Spleen (tissue), 11 donors: ENCODE results near the gene TCL1A. TPM values are rescaled to one million over a fixed set of nuclear protein-coding genes. Genes with fewer than 3 reads are reported as not detected.

Experiments
- DNase-seq: peaks from one replicate; pipeline ENCODE4 v3.0.0-alpha.2; 2020
- H3K27ac ChIP-seq, 8 donors: fragments of 200-600 bp; sonication (generic) in 7 of 8; 1 replicate in 4 of 8; 2 replicates in 4 of 8; pipeline versions ENCODE4 v1.5.0 to v1.8.0; 2016 to 2021; ENCODE audit warnings: inconsistent platforms in 4 of 8, mild to moderate bottlenecking in 4 of 8, moderate library complexity in 1 of 8
- H3K27me3 ChIP-seq, 7 donors: fragments of 200-600 bp; sonication (generic) in 6 of 7; replicated peaks in 1 of 7; 1 replicate in 4 of 7; 2 replicates in 3 of 7; pipeline versions ENCODE4 v1.5.0 to v1.8.0; 2016 to 2021; ENCODE audit warnings: inconsistent platforms in 3 of 7, mild to moderate bottlenecking in 1 of 7
- H3K36me3 ChIP-seq, 6 donors: fragments of 200-600 bp; sonication (generic) in 5 of 6; 1 replicate in 4 of 6; 2 replicates in 2 of 6; pipeline versions ENCODE4 v1.5.0 to v1.8.0; 2016 to 2021; ENCODE audit warnings: inconsistent platforms in 2 of 6
- H3K4me1 ChIP-seq, 6 donors: fragments of 200-600 bp; sonication (generic) in 5 of 6; 1 replicate in 3 of 6; 2 replicates in 3 of 6; pipeline versions ENCODE4 v1.5.0 to v1.8.0; 2016 to 2021; ENCODE audit warnings: inconsistent platforms in 3 of 6
- H3K4me3 ChIP-seq, 8 donors: fragments of 200-600 bp; sonication (generic) in 7 of 8; 1 replicate in 4 of 8; 2 replicates in 4 of 8; pipeline versions ENCODE4 v1.5.0 to v1.8.0; 2016 to 2021; ENCODE audit warnings: inconsistent platforms in 4 of 8, mild to moderate bottlenecking in 4 of 8, moderate library complexity in 2 of 8
- H3K9me3 ChIP-seq, 8 donors: fragments of 200-600 bp; sonication (generic) in 7 of 8; 1 replicate in 4 of 8; 2 replicates in 4 of 8; pipeline versions ENCODE4 v1.5.0 to v1.8.0; 2016 to 2021; ENCODE audit warnings: inconsistent platforms in 4 of 8
- POLR2A ChIP-seq, 3 donors: fragments of 450-650 bp; IDR thresholded peaks; one replicate each; pipeline ENCODE4 v1.5.1; 2017; ENCODE audit warnings: antibody characterized with exemption in 3 of 3, mild to moderate bottlenecking in 1 of 3
- POLR2AphosphoS5 ChIP-seq, 3 donors: sonication (generic); formaldehyde crosslinking; IDR thresholded peaks; one replicate each; pipeline ENCODE4 v1.5.1; 2017; ENCODE audit warnings: antibody characterized with exemption in 3 of 3
- WGBS, 5 donors: extraction: QIAGEN DNeasy Blood & Tissue Kit in 3 of 5; methylation state at CpG; one replicate each; pipeline versions ENCODE4 v1.1.5 to v1.1.7; 2013 to 2018; 5-methylcytosine and 5-hydroxymethylcytosine counted together
- intact Hi-C: fragments of 100-400 bp; cut with DNase I; formaldehyde crosslinking; loops from one replicate; pipeline ENCODE4 v1.15.0; 2023; ENCODE audit warnings: low total_unique reads
- polyA plus RNA-seq, 3 donors: library from polyadenylated mRNA; stranded (reverse); fragments of 200-250 nt; gene quantifications; one replicate each; pipeline ENCODE4 v1.2.1, GENCODE V29; 2013
- total RNA-seq, 7 donors: library from RNA; depleted of rRNA in 3 of 7; stranded (reverse); fragments of >200 nt in 3 of 7; fragmentation: NEBNext Ultra II Directional in 4 of 7; extraction: Animal tissue kit (Norgen Biotek cat#: 25700) in 4 of 7; gene quantifications; one replicate each; pipeline versions ENCODE4 v1.1.0 to v1.2.1, GENCODE V29; 2016 to 2021
- TF ChIP-seq, protein P1 (sequence below), 11 experiments: fragments of 200-600 bp in 7 of 11; fragments of 450-650 bp in 4 of 11; sonication (generic) in 4 of 11; IDR thresholded peaks in 8 of 11; conservative IDR thresholded peaks in 3 of 11; 1 replicate in 7 of 11; 2 replicates in 4 of 11; pipeline versions ENCODE4 v1.4.0 to v1.8.0; 2016 to 2021; ENCODE audit warnings: antibody characterized with exemption in 11 of 11, inconsistent platforms in 4 of 11, mild to moderate bottlenecking in 1 of 11
- donor health status: healthy with polysubstance abuse.
- donor health status: DM: no; HTN: no; CAD: no; lungs with moderate emphysema.
- donor health status: DM: no; HTN: no; CAD: no.
- donor health status: Bipolar disorder and iron deficiency.
- donor health status: healthy.
- donor health status: DM: no; HTN: no; CAD: no.
- donor health status: DM: yes; HTN: yes; CAD: no.

The TCL1A gene
- total and polyA plus RNA-seq, 10 donors: 12.8 to 520 (median 64.4) TPM

DNA sequence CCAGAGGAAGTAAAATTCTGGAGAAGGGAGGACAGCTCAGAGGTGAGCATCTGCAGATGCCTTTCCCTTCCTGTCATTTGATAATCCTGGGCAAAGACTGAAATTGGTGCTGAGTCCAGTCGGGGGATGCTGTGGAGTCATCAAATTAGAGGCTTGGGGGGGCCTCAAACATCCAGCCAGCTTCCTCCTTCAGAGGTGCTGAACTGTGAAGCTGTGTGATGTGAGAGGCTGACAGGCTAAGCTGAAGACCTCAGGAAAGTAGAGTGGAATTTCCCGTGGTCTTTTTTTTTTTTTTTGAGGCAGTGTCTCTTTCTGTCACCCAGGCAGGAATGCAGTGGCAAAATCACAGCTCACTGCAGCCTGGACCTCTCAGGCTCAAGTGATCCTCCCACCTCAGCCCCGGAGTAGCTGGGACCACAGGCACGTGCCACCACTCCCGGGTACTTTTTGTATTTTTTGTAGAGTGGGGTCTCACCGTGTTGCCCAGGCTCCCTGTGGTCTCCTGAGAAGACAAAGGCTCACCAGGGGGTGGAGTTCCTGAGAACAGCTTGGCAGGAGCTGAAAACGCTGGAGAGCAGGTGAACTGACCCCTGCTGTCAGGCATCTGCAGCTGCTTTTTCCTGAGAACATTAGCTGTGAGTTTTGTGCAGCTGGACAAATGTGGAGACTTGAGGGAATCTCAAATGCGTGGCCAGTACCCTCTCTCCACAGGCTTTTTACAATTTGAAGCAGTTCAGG is 33.8 kb downstream of the TCL1A start:
- Histone ChIP-seq H3K36me3 (no peaks in the 10 kb centered on the region), H3K27ac (no peak overlapping the region), H3K9me3 (peaks cover 0 to 12% (median 0%) of the 10 kb centered on the region in 8 donors), H3K4me3 (no peak overlapping the region), H3K27me3 (peaks cover 0 to 44% (median 0%) of the 10 kb centered on the region in 7 donors), H3K4me1 (peaks cover 0 to 12% (median 0%) of the 10 kb centered on the region in 6 donors)
- no peak for TF ChIP-seq POLR2A (IDR thresholded peaks at IDR 0.05)
- TF ChIP-seq, protein P1, sequence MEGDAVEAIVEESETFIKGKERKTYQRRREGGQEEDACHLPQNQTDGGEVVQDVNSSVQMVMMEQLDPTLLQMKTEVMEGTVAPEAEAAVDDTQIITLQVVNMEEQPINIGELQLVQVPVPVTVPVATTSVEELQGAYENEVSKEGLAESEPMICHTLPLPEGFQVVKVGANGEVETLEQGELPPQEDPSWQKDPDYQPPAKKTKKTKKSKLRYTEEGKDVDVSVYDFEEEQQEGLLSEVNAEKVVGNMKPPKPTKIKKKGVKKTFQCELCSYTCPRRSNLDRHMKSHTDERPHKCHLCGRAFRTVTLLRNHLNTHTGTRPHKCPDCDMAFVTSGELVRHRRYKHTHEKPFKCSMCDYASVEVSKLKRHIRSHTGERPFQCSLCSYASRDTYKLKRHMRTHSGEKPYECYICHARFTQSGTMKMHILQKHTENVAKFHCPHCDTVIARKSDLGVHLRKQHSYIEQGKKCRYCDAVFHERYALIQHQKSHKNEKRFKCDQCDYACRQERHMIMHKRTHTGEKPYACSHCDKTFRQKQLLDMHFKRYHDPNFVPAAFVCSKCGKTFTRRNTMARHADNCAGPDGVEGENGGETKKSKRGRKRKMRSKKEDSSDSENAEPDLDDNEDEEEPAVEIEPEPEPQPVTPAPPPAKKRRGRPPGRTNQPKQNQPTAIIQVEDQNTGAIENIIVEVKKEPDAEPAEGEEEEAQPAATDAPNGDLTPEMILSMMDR (IDR thresholded peaks at IDR 0.05 in 8 of 11, conservative IDR thresholded peaks at IDR 0.05 in 3 of 11): no peak
- no peak for TF ChIP-seq POLR2AphosphoS5 (IDR thresholded peaks at IDR 0.05)
- 23 to 44% (median 35%) methylated on average over 8 of the region's 8 CpGs for WGBS, 5 donors
- DNase-seq: no peak
- intact Hi-C loops: no loop called here

DNA sequence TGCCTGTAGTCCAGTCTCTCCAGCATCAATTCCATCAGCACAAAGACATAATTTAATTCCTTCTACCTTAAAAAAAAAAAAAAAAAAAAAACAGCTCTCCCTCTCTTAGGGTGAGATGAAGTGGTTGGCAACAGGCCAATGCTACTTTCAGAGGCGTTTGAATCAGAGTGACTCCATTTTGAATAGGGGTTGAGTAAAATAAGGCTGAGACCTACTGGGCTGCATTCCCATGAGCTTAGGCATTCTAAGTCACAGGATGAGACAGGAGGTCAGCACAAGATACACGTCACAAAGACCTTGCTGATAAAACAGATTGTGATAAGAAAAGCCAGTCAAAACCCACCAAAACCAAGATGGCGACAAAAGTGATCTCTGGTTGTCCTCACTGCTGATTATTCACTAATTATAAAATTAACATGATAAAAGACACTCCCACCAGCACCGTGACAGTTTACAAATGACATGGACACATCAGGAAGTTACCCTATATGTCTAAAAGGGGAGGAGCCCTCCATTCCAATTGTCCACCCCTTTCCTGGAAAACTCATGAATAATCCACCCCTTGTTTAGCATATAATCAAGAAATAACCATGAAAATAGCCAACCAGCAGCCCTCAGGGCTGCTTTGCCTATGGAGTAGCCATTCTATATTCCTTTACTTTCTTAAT is 34.6 kb downstream of the TCL1A start:
- peaks cover 0 to 12% (median 0%) of the 10 kb centered on the region in 6 donors for H3K4me1 ChIP-seq
- DNase-seq: no peak
- no peak overlapping the region for H3K27ac ChIP-seq
- no peak for TF ChIP-seq POLR2A (IDR thresholded peaks at IDR 0.05)
- TF ChIP-seq, protein P1 (IDR thresholded peaks at IDR 0.05 in 8 of 11, conservative IDR thresholded peaks at IDR 0.05 in 3 of 11): no peak
- TF ChIP-seq POLR2AphosphoS5 (IDR thresholded peaks at IDR 0.05): no peak
- H3K4me3 ChIP-seq: no peak overlapping the region
- intact Hi-C loops: no loop called here
- 58 to 77% (median 71%) methylated on average over 4 of the region's 4 CpGs for WGBS, 5 donors
- peaks cover 0 to 12% (median 0%) of the 10 kb centered on the region in 8 donors for H3K9me3 ChIP-seq
- H3K27me3 ChIP-seq: peaks cover 0 to 35% (median 0%) of the 10 kb centered on the region in 7 donors
- H3K36me3 ChIP-seq: no peaks in the 10 kb centered on the region

DNA sequence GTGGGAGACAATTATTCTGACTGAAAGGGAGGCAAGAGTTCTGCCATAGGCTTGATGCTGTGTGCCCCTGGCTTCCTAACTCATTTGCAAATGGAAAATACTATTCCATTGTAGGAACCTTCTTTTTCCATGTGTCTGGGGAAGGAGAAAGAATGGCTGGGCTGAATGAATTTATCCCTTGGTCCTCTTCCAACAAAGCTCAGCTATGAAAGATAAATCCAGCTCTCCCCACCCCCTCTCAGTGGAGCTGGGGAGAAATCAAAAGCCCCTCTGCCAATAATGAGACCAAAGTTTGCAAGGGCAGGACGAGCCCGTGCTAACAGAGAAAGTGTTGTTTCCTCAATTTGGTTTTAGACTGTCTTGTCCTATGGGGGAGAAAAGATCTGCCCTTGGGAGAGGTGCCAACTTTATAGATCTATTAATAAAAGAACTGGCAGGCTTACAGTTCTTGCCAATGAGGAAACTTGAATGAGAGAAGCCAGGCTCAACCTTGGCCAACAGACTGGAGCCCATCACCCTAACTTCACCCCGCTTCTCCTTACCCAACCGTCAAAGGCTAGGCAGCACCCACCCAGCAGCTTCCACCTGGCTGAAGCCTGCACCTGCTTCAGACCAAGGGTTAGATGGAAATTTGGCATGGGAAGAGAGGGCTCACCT is 36.6 kb downstream of the TCL1A start:
- no peaks in the 10 kb centered on the region for H3K36me3 ChIP-seq
- 58 to 69% (median 59%) methylated on average over 4 of the region's 4 CpGs for WGBS, 5 donors
- H3K9me3 ChIP-seq: peaks cover 0 to 12% (median 0%) of the 10 kb centered on the region in 8 donors
- intact Hi-C loops: no loop called here
- peaks cover 0 to 12% (median 0%) of the 10 kb centered on the region in 6 donors for H3K4me1 ChIP-seq
- H3K4me3 ChIP-seq: no peak overlapping the region
- no peak overlapping the region for H3K27ac ChIP-seq
- peaks cover 0 to 34% (median 0%) of the 10 kb centered on the region in 7 donors for H3K27me3 ChIP-seq
- TF ChIP-seq POLR2AphosphoS5 (IDR thresholded peaks at IDR 0.05) (no peak), POLR2A (IDR thresholded peaks at IDR 0.05) (no peak)
- TF ChIP-seq, protein P1 (IDR thresholded peaks at IDR 0.05 in 8 of 11, conservative IDR thresholded peaks at IDR 0.05 in 3 of 11): no peak
- DNase-seq: no peak
